HG03521 (cell line): ENCODE data around the gene SHROOM4.

Source experiments
- ATAC-seq: cut with Tn5 transposase; IDR thresholded peaks from one replicate; pipeline ENCODE4 v1.9.1; 2021; ENCODE audit warnings: mild to moderate bottlenecking, moderate library complexity; ENCODE audit not compliant: unreplicated experiment

The SHROOM4 gene

GRCh38 chrX:50707955-50708699 is 105.9 kb downstream of the SHROOM4 start:
- no peak for ATAC-seq

GRCh38 chrX:50707405-50707804 is 106.6 kb downstream of the SHROOM4 start:
- no peak for ATAC-seq

GRCh38 chrX:50705042-50705441 is 109.0 kb downstream of the SHROOM4 start:
- no peak for ATAC-seq

GRCh38 chrX:50704360-50704759 is 109.6 kb downstream of the SHROOM4 start:
- no peak for ATAC-seq

GRCh38 chrX:50700921-50701320 is 113.1 kb downstream of the SHROOM4 start:
- ATAC-seq = no peak

GRCh38 chrX:50698944-50699343 is 115.0 kb downstream of the SHROOM4 start:
- no peak for ATAC-seq

- no peak for ATAC-seq
These were observed 116.3 kb downstream of the SHROOM4 start for GRCh38 chrX:50697691-50698090.

- no peak for ATAC-seq
These were observed 122.2 kb downstream of the SHROOM4 start for GRCh38 chrX:50691820-50692219.

- no peak for ATAC-seq
These were observed 129.1 kb downstream of the SHROOM4 start for GRCh38 chrX:50684871-50685270.

- ATAC-seq = no peak
These were observed 133.0 kb downstream of the SHROOM4 start for GRCh38 chrX:50680990-50681389.

GRCh38 chrX:50677789-50678188 is 136.2 kb downstream of the SHROOM4 start:
- ATAC-seq = no peak

GRCh38 chrX:50671661-50672060 is 142.3 kb downstream of the SHROOM4 start:
- no peak for ATAC-seq

- no peak for ATAC-seq
These were observed 145.1 kb downstream of the SHROOM4 start for GRCh38 chrX:50668860-50669259.

GRCh38 chrX:50648156-50648555 is 165.8 kb downstream of the SHROOM4 start:
- ATAC-seq = no peak

GRCh38 chrX:50644496-50644895 is 169.5 kb downstream of the SHROOM4 start:
- no peak for ATAC-seq

GRCh38 chrX:50643525-50644137 is 170.4 kb downstream of the SHROOM4 start:
- ATAC-seq = no peak

GRCh38 chrX:50638123-50638522 is 175.9 kb downstream of the SHROOM4 start:
- ATAC-seq = no peak

- no peak for ATAC-seq
These were observed 178.1 kb downstream of the SHROOM4 start for GRCh38 chrX:50635817-50636365.

- ATAC-seq = no peak
These were observed 178.8 kb downstream of the SHROOM4 start for GRCh38 chrX:50635162-50635561.

- ATAC-seq = no peak
These were observed 184.2 kb downstream of the SHROOM4 start for GRCh38 chrX:50629774-50630173.

GRCh38 chrX:50627696-50628095 is 186.3 kb downstream of the SHROOM4 start:
- no peak for ATAC-seq

- no peak for ATAC-seq
These were observed 187.6 kb downstream of the SHROOM4 start for GRCh38 chrX:50626432-50626831.
